SIG-M5 (cell line): Measurements from ENCODE around the gene GLB1L.
A peak's percentile ranks its signal among the peaks of the same experiment; 100 is the strongest.

Source experiments
- DNase-seq: peaks from one replicate; lab custom pipeline; 2025; lab: John Stamatoyannopoulos, UW

GLB1L gene

GRCh38 chr2:219252900-219253752 lies 7.9 kb upstream of the GLB1L start, which contains the start of gene TUBA4B:
Gene TUBA4B (plus strand): TSS chr2:219253243. CDS start chr2:219253408, 165 bp downstream.
- DNase-seq, result no peak

GRCh38 chr2:219252570-219252899 lies 7.3 kb upstream of the GLB1L start:
- no peak for DNase-seq

GRCh38 chr2:219252084-219252483 lies 6.8 kb upstream of the GLB1L start:
- DNase-seq, result no peak

DNA sequence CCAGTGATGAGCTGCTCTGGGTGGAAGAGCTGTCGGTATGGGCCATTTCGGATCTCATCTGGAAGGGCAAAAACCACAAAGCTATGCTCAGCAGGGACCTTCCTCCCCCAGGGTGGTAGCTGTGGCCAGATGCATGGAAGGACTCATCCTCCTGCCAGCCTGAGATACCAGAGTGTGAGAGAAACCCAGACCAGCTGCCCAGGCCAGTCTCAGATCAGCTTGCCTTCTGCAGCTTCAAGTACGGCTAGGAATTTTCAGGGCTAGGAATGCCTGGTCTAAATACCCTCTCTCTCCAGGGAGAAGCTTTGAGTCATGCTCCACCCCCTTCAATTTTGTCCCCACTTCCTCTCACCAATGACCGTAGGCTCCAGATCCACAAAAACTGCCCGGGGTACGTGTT lies 6.4 kb upstream of the GLB1L start:
- DNase-seq, result no peak

DNA sequence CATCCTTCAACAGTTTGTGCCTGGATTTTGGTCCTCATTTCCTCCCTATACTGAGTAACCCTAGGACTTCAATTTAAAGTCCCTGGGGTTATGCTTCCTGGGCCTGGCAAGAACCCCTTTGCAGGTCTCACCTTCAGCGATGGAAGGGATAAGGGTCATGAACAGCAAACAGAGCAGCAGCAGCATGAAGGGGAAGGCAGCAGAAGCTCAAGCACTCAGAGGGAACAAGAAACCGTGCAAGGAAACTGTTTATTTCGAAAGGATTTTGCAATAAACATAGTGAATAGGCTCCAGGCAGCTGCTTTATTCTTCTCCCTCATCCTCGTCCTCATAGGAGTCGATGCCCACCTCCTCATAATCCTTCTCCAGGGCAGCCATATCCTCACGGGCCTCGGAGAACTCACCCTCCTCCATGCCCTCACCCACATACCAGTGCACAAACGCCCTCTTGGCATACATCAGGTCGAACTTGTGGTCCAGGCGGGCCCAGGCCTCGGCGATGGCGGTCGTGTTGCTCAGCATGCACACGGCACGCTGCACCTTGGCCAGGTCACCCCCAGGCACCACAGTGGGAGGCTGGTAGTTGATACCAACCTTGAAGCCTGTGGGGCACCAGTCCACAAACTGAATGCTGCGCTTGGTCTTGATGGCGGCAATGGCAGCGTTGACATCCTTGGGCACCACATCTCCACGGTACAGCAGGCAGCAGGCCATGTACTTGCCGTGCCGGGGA lies 5.0 kb upstream of the GLB1L start:
- DNase-seq, result no peak

DNA sequence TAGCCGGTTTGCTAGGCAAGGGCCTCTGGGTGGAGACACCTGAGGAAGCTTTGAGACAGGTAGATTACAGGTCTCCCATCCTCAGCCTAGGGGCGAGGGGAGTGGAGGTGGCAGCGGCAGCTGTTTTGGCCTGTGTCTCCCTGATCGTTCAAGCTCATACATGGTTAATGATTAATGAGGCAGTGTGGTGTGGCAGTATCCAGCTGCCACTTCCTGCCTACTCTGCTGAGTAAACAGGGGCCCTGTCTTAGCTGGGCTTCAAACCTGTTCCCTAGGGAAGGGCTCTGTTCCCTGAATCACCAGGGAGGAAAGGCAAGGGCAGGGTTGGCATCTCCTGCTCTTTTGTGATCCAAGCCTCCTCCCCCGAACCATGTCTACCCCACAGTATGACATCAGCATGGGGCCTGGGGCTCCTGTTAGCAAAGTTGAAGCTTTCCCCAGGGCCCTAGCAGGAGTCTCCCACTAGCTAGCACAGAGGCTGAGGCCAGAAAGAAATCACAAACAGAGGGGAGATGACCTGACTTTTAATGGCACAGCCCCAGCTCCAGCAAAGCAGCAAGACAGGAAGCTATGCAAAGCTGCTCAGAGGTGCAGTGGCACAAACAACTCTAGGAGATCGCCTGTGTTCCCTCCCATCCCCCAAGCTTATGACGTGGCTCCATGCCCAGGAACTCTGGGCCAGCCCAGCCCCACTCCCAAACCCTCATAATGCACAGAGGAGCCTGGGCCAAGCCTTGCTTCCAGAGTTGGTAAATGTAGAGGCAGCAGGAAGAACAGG lies 4.1 kb upstream of the GLB1L start:
- DNase-seq, result no peak

- DNase-seq, result no peak
Observed at GRCh38 chr2:219248845-219249202, 3.6 kb upstream of the GLB1L start.

- no peak for DNase-seq
Observed at GRCh38 chr2:219247678-219248642, 2.7 kb upstream of the GLB1L start.

- no peak for DNase-seq
Observed at GRCh38 chr2:219246559-219246958, 1.3 kb upstream of the GLB1L start.

- no peak for DNase-seq
Observed at GRCh38 chr2:219245899-219246230, 621 bp upstream of the GLB1L start.

DNA sequence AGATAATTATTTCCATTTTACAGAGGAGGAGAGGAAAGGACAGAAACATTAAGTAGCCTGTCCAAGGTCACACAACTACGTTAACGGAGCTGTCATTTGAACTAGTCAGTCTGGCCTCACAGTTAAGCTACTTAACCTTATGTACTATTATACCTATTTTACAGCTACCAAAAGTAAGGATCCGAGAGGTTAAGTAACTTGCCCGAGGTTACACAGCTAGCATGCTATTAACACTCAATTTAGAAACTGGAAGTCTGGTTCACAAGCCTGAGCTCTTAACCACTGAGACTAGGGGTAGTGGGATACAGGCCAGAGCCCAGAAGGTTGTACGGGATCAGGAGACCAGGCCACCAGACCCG lies 476 bp downstream of the GLB1L start:
- DNase-seq, result no peak

GRCh38 chr2:219243291-219243761 lies 1.9 kb downstream of the GLB1L start:
- DNase-seq, result no peak

DNA sequence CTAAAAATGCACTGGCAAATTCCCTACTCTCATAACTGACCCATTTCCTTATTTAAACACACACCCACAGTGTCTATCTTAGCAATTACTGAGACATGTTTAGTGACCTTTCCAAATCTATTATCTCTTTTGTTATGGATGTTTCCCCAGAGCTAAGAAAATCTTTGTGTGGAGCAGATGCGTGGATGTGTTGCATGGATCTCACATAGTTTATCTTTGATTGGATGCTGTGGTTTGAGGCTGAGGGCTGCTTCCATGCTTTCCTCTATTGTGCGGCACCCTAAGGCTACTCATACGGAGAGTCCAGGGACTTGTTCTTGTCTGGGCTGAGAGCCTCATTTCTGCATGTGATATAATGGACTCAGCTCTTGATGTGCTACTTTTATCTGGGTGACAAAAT lies 10.9 kb downstream of the GLB1L start:
- DNase-seq, result no peak

DNA sequence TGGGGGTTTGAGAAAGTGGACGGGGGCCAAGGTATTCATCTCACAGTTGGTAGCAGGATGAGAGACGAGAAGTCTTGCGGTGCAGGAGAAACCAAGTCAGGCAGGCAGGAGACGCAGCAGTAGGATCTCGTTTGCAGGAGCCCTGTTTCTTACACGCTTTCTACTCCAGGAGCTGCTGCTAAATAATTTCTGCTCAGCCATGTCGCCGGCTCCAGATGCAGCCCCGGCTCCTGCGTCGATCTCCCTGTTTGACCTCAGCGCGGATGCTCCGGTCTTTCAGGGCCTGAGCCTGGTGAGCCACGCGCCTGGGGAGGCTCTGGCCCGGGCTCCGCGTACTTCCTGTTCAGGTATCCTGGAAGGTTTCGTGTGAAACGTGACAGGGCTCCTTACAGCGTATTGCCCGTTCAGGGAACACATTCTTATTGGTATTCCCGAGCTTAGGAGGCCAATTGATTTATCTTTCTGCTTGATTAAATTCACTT lies 15.1 kb downstream of the GLB1L start:
- no peak for DNase-seq

DNA sequence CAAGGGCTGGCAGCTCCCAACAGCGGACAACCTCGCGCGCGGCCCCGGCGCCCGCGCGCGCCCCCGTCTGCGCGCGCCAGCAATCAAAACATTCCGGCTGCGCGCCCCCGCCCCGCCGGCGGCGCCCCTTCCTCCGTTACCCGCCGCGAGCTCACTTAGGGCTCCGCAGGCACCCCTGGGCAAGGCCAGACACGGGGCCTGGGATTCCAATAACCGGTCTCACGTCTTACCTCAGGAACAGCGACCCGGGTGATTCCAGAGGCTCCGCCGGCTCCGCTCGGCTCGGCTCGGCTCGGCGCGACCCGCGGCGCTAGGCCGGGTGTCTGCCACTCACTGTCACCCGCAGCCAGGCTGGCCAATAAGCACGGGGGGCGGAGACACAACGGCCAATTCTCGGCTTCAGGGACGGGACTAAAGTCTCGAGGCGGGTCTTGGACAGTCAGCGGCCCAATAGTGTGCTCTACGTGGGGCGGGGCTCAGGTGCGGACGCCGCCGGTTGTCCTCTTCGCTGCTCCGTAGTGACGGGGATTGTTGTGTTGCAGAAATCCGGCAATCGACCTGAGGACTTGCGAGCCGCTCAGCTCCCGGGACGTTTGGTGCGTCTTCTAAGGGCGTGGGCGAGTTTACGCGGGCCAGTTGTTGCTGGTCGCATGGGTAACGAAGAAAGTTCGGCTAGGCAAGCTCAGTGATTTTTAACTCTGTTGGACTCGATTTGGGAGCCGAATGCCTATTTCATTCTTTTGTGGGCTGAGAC lies 15.8 kb downstream of the GLB1L start, which contains the start of the genes ANKZF1 and ATG9A:
Gene ANKZF1, plus strand, starts transcription at position 502 of the 754 bp plus-strand sequence. CDS start 452 bp downstream, outside the sequence.
Gene ATG9A, minus strand, starts transcription at position 332 of the 754 bp plus-strand sequence. CDS start 1,612 bp downstream, outside the sequence.
- DNase-seq, result peak; percentile 99

- no peak for DNase-seq
Observed at GRCh38 chr2:219228911-219229304, 16.3 kb downstream of the GLB1L start.

DNA sequence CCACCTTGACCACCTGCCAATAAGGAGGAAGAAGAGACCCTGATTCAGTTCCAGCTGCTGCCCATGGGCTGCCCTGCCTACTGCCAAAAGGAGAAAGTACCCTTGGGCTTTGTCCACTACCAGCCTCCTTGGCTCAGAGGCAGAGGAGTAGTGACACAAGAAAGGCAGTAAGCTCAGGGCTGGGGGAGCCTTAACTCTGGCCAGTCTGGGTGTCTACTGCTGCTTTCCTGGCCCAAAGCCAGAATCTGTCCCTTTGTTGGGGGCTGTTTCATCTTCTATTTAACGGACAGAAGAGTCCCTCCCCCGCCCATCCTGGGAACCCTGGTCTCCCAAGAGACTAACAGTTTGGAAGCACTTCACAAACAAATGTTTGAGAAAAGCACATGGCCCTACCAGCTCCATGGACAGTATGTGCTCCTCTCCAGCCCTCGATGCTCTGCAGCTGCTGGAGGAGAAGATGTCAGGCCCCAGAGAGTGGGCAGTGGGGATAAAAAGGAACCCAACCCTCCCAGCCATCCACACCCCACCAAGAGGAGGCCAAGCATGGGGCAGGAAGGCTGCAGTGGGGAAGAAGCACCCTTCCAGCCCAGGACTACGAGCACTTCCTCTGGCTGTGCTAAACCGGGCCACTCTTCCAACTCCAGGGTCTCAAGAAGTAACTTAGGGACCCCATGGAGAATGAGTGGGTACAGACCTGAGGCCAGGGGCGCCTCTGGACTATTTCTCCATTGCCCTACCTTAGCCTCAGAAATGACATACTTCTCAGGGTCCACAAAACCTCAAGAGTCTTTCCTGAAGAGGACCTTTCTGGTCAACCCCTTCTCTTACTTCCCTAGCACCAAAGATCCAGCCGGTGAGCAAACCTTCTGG lies 17.0 kb downstream of the GLB1L start:
- DNase-seq, result no peak

GRCh38 chr2:219225350-219225749 lies 19.9 kb downstream of the GLB1L start:
- no peak for DNase-seq

- DNase-seq, result no peak
Observed at GRCh38 chr2:219223831-219224610, 21.2 kb downstream of the GLB1L start.
